GM18951 (cell line): ENCODE data around the gene FMNL2.

Experiments
- POLR2A ChIP-seq: IDR thresholded peaks from 4 replicates; pipeline ENCODE4 v1.6.1; 2011; ENCODE audit warnings: mild to moderate bottlenecking; ENCODE audit not compliant: insufficient read length, insufficient read depth; ENCODE audit errors: extremely low read depth
- in situ Hi-C: fragments of 300-500 bp; cut with MboI; formaldehyde crosslinking; loops from one replicate; pipeline ENCODE4 v1.12.0; 2022; ENCODE audit warnings: low sequenced_read_pairs, mixed read lengths, inconsistent platforms; ENCODE audit not compliant: unreplicated experiment

FMNL2 gene

GRCh38 chr2:152389483-152389882, 54.5 kb downstream of the FMNL2 start:
- in situ Hi-C loops = no loop called here
- no peak for TF ChIP-seq POLR2A

DNA sequence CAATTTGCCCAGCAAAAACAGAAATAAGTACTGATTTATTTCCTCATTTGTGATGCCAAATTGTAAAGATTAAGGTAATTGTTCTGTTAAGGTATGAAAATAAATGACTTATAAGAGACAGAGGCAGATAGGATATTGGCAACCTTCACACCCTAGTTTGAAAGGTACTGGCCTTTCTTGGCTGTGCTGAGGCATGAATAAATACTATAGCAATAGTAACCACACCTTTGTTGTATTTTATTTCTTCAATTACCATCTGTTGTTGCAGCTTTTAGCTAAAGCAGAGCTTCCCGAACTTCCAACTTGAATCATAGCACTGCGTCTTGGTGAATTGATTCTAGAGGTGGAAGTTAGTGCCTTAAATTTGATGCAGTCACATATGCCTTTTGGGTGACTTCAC, 55.9 kb downstream of the FMNL2 start:
- in situ Hi-C loops = no loop called here
- TF ChIP-seq POLR2A = no peak

GRCh38 chr2:152391318-152391717, 56.3 kb downstream of the FMNL2 start:
- no peak for TF ChIP-seq POLR2A
- in situ Hi-C loops = no loop called here

DNA sequence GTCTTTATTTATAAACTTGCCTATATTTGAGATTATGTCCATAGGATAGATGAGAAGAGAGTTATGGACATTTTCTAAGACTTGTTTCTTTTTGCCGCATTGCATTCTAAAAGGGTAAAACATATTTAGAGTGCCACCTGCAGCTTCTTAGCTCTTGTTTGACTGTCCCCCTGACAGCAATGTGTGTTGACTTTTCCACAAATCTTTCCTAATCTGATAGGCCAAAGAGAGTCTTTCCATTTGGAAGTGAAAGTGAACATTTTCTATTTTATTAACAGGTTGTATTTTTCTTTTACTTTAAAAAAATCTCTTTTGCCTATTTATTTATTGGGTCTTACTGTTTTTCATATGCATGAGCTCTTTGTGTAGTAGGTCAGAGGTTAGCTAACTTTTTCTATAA, 58.4 kb downstream of the FMNL2 start:
- no peak for TF ChIP-seq POLR2A
- in situ Hi-C loops = no loop called here

GRCh38 chr2:152394326-152394725, 59.4 kb downstream of the FMNL2 start:
- in situ Hi-C loops = no loop called here
- TF ChIP-seq POLR2A = no peak

DNA sequence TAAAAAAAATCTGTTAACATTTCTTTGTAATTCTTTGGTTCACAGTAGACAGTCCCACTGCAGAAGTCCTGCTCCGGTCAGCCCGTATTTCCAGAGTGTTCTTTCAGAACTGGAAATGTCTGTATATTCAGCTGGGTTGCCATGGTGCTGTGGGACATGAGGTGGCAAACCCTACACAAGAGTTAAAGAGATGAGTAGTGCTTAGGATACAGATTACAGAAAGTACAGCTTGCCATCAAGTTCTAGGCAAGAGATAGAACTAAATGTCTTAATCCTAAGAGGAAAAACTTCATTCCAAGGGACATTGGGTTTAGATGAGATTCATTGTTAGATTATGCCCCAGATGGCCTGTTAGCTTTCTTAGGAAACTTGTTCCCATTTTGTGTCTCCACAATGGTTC, 60.1 kb downstream of the FMNL2 start:
- in situ Hi-C loops = no loop called here

DNA sequence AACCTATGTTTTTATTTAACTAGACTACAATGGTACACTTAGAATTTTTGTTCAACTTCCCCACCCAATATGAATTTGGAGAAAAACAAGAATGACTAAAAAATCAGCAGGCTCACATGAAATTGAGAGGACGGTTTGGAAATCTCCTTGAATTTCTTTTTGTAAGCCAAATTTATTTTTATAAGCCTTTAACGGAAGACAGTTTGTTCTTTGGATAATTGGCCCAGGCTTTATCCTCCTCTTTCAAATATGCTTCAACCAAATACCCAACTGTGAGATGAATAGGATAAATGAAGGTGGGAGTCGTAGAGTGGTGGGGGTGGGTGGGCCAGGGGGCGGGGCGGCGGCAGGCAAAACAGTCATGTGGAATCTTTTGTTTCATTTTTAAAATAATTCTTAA, 60.6 kb downstream of the FMNL2 start:
- TF ChIP-seq POLR2A = no peak
- in situ Hi-C loops = no loop called here

More for the DNA sequence above, 60.1 kb downstream of the FMNL2 start:
- TF ChIP-seq POLR2A = no peak

- in situ Hi-C loops = no loop called here
- no peak for TF ChIP-seq POLR2A
Measured at GRCh38 chr2:152396051-152396511, 61.1 kb downstream of the FMNL2 start.

- in situ Hi-C loops = no loop called here
- no peak for TF ChIP-seq POLR2A
Measured at GRCh38 chr2:152396763-152397162, 61.8 kb downstream of the FMNL2 start.

GRCh38 chr2:152399003-152399402, 64.0 kb downstream of the FMNL2 start:
- TF ChIP-seq POLR2A = no peak
- in situ Hi-C loops = no loop called here

DNA sequence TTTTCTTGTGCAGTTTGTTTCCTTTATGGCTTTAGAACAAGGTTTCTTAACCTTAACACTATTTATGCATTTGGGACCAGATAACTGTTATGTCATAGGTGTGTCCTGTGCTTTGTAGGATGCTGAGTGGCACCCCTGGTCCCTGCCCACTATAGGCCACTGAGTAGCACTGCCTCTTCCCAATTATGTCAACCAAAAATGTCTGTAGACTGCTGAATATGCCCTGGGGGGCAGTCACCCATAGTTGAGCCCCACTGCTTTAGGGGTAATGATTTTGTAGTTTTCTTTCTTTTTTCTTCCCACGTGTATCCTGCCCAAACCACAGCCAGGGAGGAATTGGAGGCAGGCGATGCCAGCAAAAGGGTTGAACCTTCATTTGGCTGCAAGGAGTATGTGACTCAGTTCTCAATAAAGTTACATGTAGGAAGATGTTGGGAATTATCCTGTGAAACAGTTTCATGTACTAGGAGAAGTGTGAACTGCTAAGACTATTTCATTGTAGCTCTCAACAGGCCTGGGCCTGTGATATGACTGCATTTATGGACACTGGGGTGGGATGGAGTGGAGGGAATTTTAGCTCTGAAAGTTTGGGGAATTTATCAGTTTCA, 65.7 kb downstream of the FMNL2 start:
- TF ChIP-seq POLR2A = no peak
- in situ Hi-C loops = no loop called here

GRCh38 chr2:152402780-152403759, 68.1 kb downstream of the FMNL2 start:
- in situ Hi-C loops = no loop called here
- no peak for TF ChIP-seq POLR2A

DNA sequence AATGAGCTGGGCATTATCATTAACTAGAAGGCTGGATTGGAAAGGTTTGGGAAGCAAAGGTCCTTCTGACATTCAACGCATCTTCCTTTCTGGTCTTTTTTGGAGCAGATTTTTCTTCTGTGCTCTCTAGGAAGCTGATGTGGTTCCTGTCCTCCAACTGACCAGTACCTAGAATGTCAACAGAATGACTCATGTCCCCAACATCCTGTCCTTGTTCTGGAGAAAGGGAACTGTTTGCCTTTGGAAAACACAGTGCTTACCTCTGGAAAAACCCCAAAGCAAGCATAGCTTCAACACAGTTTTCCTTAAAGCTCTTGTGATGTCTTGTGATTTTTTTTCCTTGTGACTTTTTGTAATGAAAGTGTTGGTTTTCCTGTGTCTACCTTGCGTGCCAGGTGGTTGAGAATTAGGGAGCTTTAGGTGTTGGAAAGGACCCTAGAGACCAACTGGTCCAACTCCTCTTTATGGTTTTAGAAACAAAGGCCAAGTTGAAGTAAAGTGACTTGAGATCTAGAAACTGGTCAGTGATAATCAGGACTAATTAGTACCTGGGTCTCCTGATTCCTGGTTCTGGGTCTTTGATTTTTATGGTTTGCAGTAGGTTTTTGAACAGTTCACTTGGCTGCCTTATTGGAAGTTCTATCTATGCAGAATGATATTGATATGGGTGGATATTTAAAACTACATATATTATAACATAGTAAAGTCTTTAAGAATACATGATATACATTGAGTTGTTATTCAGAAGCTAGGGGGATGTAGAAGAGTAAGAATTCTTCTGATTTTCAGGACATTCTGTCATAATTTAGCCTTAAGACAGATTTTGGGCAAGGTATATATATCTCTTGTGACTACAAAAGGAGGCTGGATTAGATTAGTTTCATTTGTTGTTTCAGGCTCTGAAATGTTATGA, 70.5 kb downstream of the FMNL2 start:
- in situ Hi-C loops = no loop called here
- no peak for TF ChIP-seq POLR2A
